GM18519 (cell line): ENCODE measurements around the gene BMP7.

Experiments used
- ATAC-seq: cut with Tn5 transposase; IDR thresholded peaks from one replicate; pipeline ENCODE4 v1.9.1; 2021; ENCODE audit warnings: mild to moderate bottlenecking, moderate library complexity; ENCODE audit not compliant: unreplicated experiment, low FRiP score

The BMP7 gene

GRCh38 chr20:57178582-57179111 is 87.8 kb downstream of the BMP7 start:
- no peak for ATAC-seq

- no peak for ATAC-seq
These were observed 88.7 kb downstream of the BMP7 start for GRCh38 chr20:57177636-57178280.

- ATAC-seq, result no peak
These were observed 89.6 kb downstream of the BMP7 start for GRCh38 chr20:57176842-57177241.

- no peak for ATAC-seq
These were observed 90.9 kb downstream of the BMP7 start for GRCh38 chr20:57175397-57176010.

- ATAC-seq, result no peak
These were observed 91.7 kb downstream of the BMP7 start for GRCh38 chr20:57174737-57175136.

GRCh38 chr20:57173986-57174385 is 92.5 kb downstream of the BMP7 start:
- no peak for ATAC-seq

- no peak for ATAC-seq
These were observed 93.4 kb downstream of the BMP7 start for GRCh38 chr20:57173041-57173440.

GRCh38 chr20:57170343-57170742 is 96.1 kb downstream of the BMP7 start:
- ATAC-seq, result no peak

- no peak for ATAC-seq
These were observed 97.3 kb downstream of the BMP7 start for GRCh38 chr20:57169162-57169561.

- no peak for ATAC-seq
These were observed 98.3 kb downstream of the BMP7 start for GRCh38 chr20:57167971-57168701.

GRCh38 chr20:57167292-57167655 is 99.2 kb downstream of the BMP7 start:
- ATAC-seq, result no peak

- ATAC-seq, result no peak
These were observed 99.7 kb downstream of the BMP7 start for GRCh38 chr20:57166568-57167291.

GRCh38 chr20:57165427-57166004 is 100.9 kb downstream of the BMP7 start:
- ATAC-seq, result no peak

- ATAC-seq, result no peak
These were observed 101.6 kb downstream of the BMP7 start for GRCh38 chr20:57164872-57165271.

- no peak for ATAC-seq
These were observed 103.4 kb downstream of the BMP7 start for GRCh38 chr20:57163041-57163440.

GRCh38 chr20:57162362-57162652 is 104.1 kb downstream of the BMP7 start:
- ATAC-seq, result no peak

GRCh38 chr20:57161478-57162361 is 104.7 kb downstream of the BMP7 start:
- ATAC-seq, result no peak

GRCh38 chr20:57160985-57161384 is 105.5 kb downstream of the BMP7 start:
- ATAC-seq, result no peak

GRCh38 chr20:57159945-57160610 is 106.4 kb downstream of the BMP7 start:
- no peak for ATAC-seq
